AG09309 (cell line): ENCODE results near the gene KAZN.
"Not testable (repeated sequence)": the region's sequence is repeated elsewhere in the genome, so short reads cannot be mapped to it uniquely, and the experiment has no call there.

ENCODE experiments used
- DNase-seq: peaks from one replicate; pipeline ENCODE4 v3.0.0-alpha.2; 2010; ENCODE audit warnings: low read depth
- H3K4me3 ChIP-seq: 2 replicates; pipeline ENCODE4 v1.5.1; 2011; ENCODE audit warnings: mild to moderate bottlenecking, low read depth, low read length, moderate library complexity; ENCODE audit not compliant: control insufficient read depth
- CTCF ChIP-seq: IDR thresholded peaks from 2 replicates; pipeline ENCODE4 v1.5.1; 2011; ENCODE audit warnings: mild to moderate bottlenecking, low read depth, low read length, inconsistent platforms; ENCODE audit not compliant: insufficient read depth, control insufficient read depth; ENCODE audit errors: missing control alignments

The KAZN gene

GRCh38 chr1:15034656-15035055 lies 436.2 kb downstream of the KAZN start:
- DNase-seq = no peak
- H3K4me3 ChIP-seq = no peak overlapping the region
- no peak for TF ChIP-seq CTCF

GRCh38 chr1:15035236-15035635 lies 436.8 kb downstream of the KAZN start:
- no peak for DNase-seq
- TF ChIP-seq CTCF = no peak
- no peak overlapping the region for H3K4me3 ChIP-seq

- TF ChIP-seq CTCF = no peak
- no peak for DNase-seq
- H3K4me3 ChIP-seq = no peak overlapping the region
Measured at GRCh38 chr1:15036101-15036500, 437.6 kb downstream of the KAZN start.

- H3K4me3 ChIP-seq = no peak overlapping the region
- peak; percentile 41 for TF ChIP-seq CTCF
- no peak for DNase-seq
Measured at GRCh38 chr1:15038232-15039016, 439.9 kb downstream of the KAZN start.

- no peak for DNase-seq
- TF ChIP-seq CTCF = no peak
- no peak overlapping the region for H3K4me3 ChIP-seq
Measured at GRCh38 chr1:15039017-15039648, 440.6 kb downstream of the KAZN start.

GRCh38 chr1:15039901-15040300 lies 441.4 kb downstream of the KAZN start:
- no peak for DNase-seq
- no peak overlapping the region for H3K4me3 ChIP-seq
- no peak for TF ChIP-seq CTCF

- not testable (repeated sequence) for H3K4me3 ChIP-seq, DNase-seq
Measured at GRCh38 chr1:15040685-15041084, 442.2 kb downstream of the KAZN start.
